Measurements from ENCODE around the gene VN1R5.
"Not testable (repeated sequence)": the region's sequence is repeated elsewhere in the genome, so short reads cannot be mapped to it uniquely, and the experiment has no call there.

VN1R5 gene

GRCh38 chr1:247274605-247275256, 18.9 kb downstream of the VN1R5 start:
- DNase-seq: no peak

- no peak for DNase-seq
These were observed 21.3 kb downstream of the VN1R5 start for GRCh38 chr1:247277191-247277590.

- DNase-seq: no peak
These were observed 25.2 kb downstream of the VN1R5 start for GRCh38 chr1:247281001-247281574.

- DNase-seq: no peak
These were observed 30.3 kb downstream of the VN1R5 start for GRCh38 chr1:247286134-247286670.

GRCh38 chr1:247287460-247287859, 31.6 kb downstream of the VN1R5 start:
- DNase-seq: no peak

- no peak for DNase-seq
These were observed 32.5 kb downstream of the VN1R5 start for GRCh38 chr1:247288341-247288740.

- not testable (repeated sequence) for DNase-seq
These were observed 33.5 kb downstream of the VN1R5 start for GRCh38 chr1:247289274-247289892.

GRCh38 chr1:247290576-247290975, 34.7 kb downstream of the VN1R5 start:
- DNase-seq: no peak

- DNase-seq: no peak
These were observed 35.3 kb downstream of the VN1R5 start for GRCh38 chr1:247291161-247291560.

- DNase-seq: no peak
These were observed 36.1 kb downstream of the VN1R5 start for GRCh38 chr1:247291833-247292561.

- DNase-seq: no peak
These were observed 37.2 kb downstream of the VN1R5 start for GRCh38 chr1:247293047-247293446.

- DNase-seq: no peak
These were observed 38.4 kb downstream of the VN1R5 start for GRCh38 chr1:247294282-247294681.

GRCh38 chr1:247295274-247295684, 39.4 kb downstream of the VN1R5 start:
- DNase-seq: no peak

- DNase-seq: no peak
These were observed 39.9 kb downstream of the VN1R5 start for GRCh38 chr1:247295746-247296145.

- DNase-seq: no peak
These were observed 40.8 kb downstream of the VN1R5 start for GRCh38 chr1:247296599-247297180.

- DNase-seq: no peak
These were observed 41.6 kb downstream of the VN1R5 start for GRCh38 chr1:247297263-247298123.

- no peak for DNase-seq
These were observed 42.2 kb downstream of the VN1R5 start for GRCh38 chr1:247298124-247298481.

- no peak for DNase-seq
These were observed 42.8 kb downstream of the VN1R5 start for GRCh38 chr1:247298701-247299100.

GRCh38 chr1:247299723-247300381, 44.0 kb downstream of the VN1R5 start:
- DNase-seq: no peak

- no peak for DNase-seq
These were observed 44.8 kb downstream of the VN1R5 start for GRCh38 chr1:247300491-247301175.

- no peak for DNase-seq
These were observed 45.3 kb downstream of the VN1R5 start for GRCh38 chr1:247301176-247301540.

Measured in NCI-H2227 treated with DMSO at 0.1 percent for 48 hours (cell line).